Stimulated activated CD8-positive, alpha-beta memory T cell treated with anti-CD3 and anti-CD28 coated beads, Interleukin-7, amount 100 ng/mL, for 48 hours (primary cell): Measurements from ENCODE around the gene MTARC1.

Experiments
- DNase-seq, 2 donors: peaks; one replicate each; pipeline ENCODE4 v3.0.0-alpha.2; 2020; ENCODE audit warnings: low read depth in 1 of 2; ENCODE audit errors: extremely low read depth in 1 of 2

MTARC1 gene

DNA sequence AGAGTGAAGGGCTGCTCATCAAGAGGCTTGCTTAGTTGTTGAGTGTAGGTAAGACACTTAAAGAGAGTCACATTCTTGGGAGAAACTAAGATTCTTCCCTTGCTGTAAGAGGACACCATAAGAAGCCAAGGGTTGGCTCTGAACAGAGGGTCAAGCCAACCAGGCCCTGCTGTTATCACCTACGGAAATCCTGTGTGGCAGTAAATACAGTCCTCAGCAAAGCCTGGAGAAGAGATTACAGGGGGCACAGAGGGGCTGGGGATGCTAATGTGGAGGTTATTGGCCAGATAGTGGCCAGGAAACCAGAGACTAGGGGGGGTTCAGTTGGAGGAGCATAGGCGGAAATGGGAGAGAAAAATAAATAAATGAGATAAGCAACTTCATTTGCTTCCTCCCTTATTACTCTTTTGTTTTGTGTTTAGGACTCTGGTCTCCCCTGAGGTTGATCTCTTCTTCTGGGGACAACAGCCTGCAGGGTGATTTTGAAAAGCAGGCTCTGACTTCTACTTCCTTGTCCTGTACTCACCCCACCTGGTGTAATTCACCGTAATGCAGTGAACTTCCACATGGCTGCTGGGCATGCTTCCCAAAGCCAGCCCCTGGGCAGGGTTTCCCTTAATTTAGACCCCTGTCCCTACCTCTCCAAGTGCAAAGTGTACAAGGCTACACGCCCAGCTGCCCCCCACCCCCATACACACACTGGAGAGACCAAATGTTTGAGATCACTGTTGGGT lies 40.9 kb downstream of the MTARC1 start:
- DNase-seq: no peak

DNA sequence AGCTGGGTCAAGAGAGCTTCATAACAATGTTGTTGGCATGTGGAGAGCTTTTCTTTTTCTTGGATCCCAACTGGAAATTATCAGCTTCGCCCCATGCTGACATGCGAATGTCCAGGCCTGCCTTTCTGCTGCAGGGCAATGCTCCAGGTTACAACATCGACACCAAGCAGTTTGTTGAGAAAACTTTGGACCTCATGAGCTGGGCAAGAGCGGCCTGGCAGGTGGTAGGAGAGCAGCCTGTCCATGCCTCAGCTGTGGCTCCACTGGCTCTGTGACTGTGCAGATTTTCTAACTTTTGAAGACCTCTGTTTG lies 41.4 kb downstream of the MTARC1 start:
- no peak for DNase-seq

DNA sequence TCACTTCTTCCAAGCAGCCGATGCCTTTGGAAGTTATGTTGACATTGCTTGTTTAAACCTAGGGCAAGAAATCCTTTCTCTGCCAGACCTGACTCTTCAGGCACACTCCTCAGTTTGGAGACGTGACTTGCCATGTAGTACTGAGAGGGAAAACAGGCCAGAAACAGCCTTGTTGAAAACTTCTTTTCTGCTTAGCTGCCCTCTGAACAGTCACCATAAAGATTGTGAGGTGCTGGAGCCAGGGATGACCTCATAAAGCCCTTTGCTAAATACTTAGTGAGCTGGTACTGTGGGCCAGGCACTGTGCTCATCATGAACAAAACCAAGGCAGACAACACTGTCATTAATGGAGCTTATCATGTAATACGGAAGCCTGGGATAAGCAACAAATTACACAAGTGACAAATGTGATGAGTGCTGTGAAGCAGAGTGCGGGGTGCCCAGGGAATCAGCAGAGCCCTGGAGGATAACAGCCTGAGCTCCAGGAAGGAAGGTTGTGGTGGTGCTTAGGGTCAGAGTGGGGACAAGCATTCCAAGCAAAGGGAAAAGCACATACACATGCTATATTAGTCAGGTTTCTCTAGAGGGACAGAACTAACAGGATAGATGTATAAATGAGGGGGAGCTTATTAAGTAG lies 42.4 kb downstream of the MTARC1 start:
- no peak for DNase-seq

DNA sequence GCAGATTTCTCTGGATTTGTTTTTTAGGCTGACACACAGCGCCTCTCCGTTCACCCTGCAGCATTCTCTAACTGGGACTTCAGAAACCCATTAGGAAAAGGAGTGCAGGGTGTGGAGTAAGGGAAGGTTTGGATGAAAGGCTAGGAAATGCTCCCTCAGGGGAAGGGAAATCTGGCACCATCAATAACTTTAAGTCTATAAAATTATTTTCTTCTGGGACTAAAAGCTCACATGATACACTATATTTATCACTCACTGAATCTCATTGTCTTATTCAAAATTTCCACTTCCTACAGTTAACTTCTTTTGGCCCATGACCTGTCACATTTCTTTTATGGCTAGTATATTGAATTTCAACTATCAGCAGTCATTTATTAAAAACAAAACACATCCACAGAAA lies 46.7 kb downstream of the MTARC1 start:
- DNase-seq: no peak

- no peak for DNase-seq
Observed at GRCh38 chr1:220834155-220834870, 47.6 kb downstream of the MTARC1 start.
